NT2/D1 (cell line): ENCODE data around the gene SSU72.

ENCODE experiments used
- DNase-seq: peaks from one replicate; pipeline ENCODE4 v3.0.0-alpha.2; 2011; ENCODE audit warnings: low read depth, low spot score
- H3K27me3 ChIP-seq: 2 replicates; pipeline ENCODE4 v1.6.0; 2011; ENCODE audit warnings: mild to moderate bottlenecking; ENCODE audit not compliant: insufficient read length, insufficient read depth
- H3K36me3 ChIP-seq: 2 replicates; pipeline ENCODE4 v1.6.1; 2011; ENCODE audit warnings: mild to moderate bottlenecking, low read length, mixed read lengths; ENCODE audit not compliant: insufficient read depth, insufficient read length
- H3K4me1 ChIP-seq: 2 replicates; pipeline ENCODE4 v1.5.1; 2011; ENCODE audit not compliant: insufficient read depth, insufficient read length
- H3K4me3 ChIP-seq: 2 replicates; pipeline ENCODE4 v1.5.1; 2011; ENCODE audit warnings: low read depth; ENCODE audit not compliant: insufficient read length
- H3K9ac ChIP-seq: 2 replicates; pipeline ENCODE4 v1.6.0; 2011; ENCODE audit warnings: low read depth; ENCODE audit not compliant: insufficient read length
- H3K9me3 ChIP-seq: 2 replicates; pipeline ENCODE4 v1.5.1; 2011; ENCODE audit warnings: mild to moderate bottlenecking, low read length; ENCODE audit not compliant: insufficient read depth
- SUZ12 ChIP-seq: IDR thresholded peaks from 2 replicates; pipeline ENCODE4 v1.6.1; 2011; ENCODE audit not compliant: insufficient read length, insufficient read depth; ENCODE audit errors: extremely low read depth
- YY1 ChIP-seq: IDR thresholded peaks from 2 replicates; pipeline ENCODE4 v1.6.1; 2011; ENCODE audit not compliant: insufficient read length, insufficient read depth
- ZNF274 ChIP-seq: IDR thresholded peaks from 2 replicates; pipeline ENCODE4 v1.6.1; 2011; ENCODE audit warnings: mild to moderate bottlenecking, low read depth, low read length

SSU72 gene

GRCh38 chr1:1602304-1602967, 27.8 kb upstream of the SSU72 start:
- Histone ChIP-seq H3K9me3 (no peaks in the 10 kb centered on the region), H3K4me1 (peaks cover 24% of the 10 kb centered on the region), H3K4me3 (no peak overlapping the region), H3K36me3 (no peaks in the 10 kb centered on the region), H3K9ac (no peak overlapping the region), H3K27me3 (peaks cover 16% of the 10 kb centered on the region)
- DNase-seq: no peak
- TF ChIP-seq SUZ12 (no peak), ZNF274 (no peak), YY1 (no peak)

- Histone ChIP-seq H3K9me3 (no peaks in the 10 kb centered on the region), H3K27me3 (peaks cover 16% of the 10 kb centered on the region), H3K4me1 (peaks cover 26% of the 10 kb centered on the region), H3K9ac (no peak overlapping the region), H3K36me3 (no peaks in the 10 kb centered on the region), H3K4me3 (no peak overlapping the region)
- TF ChIP-seq ZNF274: no peak
- TF ChIP-seq SUZ12: no peak
- DNase-seq: no peak
Measured at GRCh38 chr1:1601564-1602303, 27.1 kb upstream of the SSU72 start.

- H3K9ac ChIP-seq: peak overlapping the region; percentile 61
- peak overlapping the region; percentile 2 for H3K4me3 ChIP-seq
- no peak for DNase-seq
Measured at GRCh38 chr1:1600861-1601563, 26.3 kb upstream of the SSU72 start.

GRCh38 chr1:1599935-1600860, 25.5 kb upstream of the SSU72 start, which contains the start of gene FNDC10:
Gene FNDC10, minus strand, starts transcription at chr1:1600135. Its CDS starts 120 bp downstream, at chr1:1600015.
- TF ChIP-seq YY1: no peak
- TF ChIP-seq SUZ12: no peak
- no peak for TF ChIP-seq ZNF274
- peaks cover 26% of the 10 kb centered on the region for H3K4me1 ChIP-seq
- H3K9ac ChIP-seq: peak within 1 kb of the TSS; percentile 79
- peaks cover 23% of the 10 kb centered on the region for H3K27me3 ChIP-seq
- no peak for DNase-seq
- no peaks in the 10 kb centered on the region for H3K9me3 ChIP-seq
- no peaks in the 10 kb centered on the region for H3K36me3 ChIP-seq
- peak within 1 kb of the TSS; percentile 45 for H3K4me3 ChIP-seq

More at GRCh38 chr1:1600861-1601563, 26.3 kb upstream of the SSU72 start:
- Histone ChIP-seq H3K4me1 (peaks cover 26% of the 10 kb centered on the region), H3K9me3 (no peaks in the 10 kb centered on the region), H3K27me3 (peaks cover 20% of the 10 kb centered on the region), H3K36me3 (no peaks in the 10 kb centered on the region)
- TF ChIP-seq SUZ12 (no peak), YY1 (no peak), ZNF274 (no peak)

DNA sequence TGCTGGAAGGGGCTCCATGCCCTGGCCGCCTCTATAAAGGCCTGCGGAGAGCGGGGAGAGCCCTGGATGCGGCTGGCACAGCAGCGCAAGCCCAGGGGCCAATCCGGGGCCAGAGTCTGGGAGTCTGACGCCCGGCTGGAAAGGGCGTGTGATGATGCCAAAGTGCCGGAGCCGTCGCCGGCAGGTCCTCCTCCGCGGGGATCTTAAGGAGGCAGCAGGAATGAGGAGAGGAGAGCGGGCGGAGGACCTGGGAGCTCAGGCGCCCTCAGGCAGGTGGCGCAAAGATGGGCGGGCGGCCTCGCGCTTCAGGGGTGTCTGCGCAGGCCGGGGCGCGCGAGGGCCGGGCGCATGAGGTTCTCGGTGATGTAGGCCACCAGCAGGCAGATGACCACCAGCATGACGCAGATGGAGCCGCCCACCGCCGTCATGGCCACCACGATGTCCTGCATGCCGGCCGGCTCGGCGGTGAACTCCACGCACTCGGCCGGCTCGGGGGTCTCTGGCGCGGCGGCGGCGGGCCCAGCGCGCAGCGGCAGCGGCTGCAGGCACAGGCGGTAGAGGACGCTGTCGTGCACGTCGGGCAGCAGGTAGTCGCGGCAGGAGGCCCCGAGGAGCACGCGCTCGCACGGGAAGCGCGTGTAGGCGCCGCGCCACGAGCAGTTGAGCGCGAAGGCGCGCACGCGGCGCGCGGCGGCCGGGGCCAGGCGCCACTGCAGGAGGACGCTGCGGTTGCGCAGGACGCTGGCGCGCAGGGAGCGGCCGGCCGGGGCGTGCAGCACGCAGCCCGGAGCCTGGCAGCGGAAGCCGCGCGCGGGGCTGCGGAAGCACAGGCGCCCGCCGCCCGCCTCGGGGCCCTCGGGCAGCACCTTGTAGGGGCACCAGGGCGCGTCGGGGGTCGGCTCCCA, 24.6 kb upstream of the SSU72 start:
- Histone ChIP-seq H3K9ac (peak overlapping the region; percentile 79), H3K9me3 (no peaks in the 10 kb centered on the region), H3K36me3 (no peaks in the 10 kb centered on the region), H3K27me3 (peaks cover 23% of the 10 kb centered on the region), H3K4me3 (peak overlapping the region; percentile 45), H3K4me1 (peaks cover 30% of the 10 kb centered on the region)
- no peak for DNase-seq
- TF ChIP-seq ZNF274 (no peak), SUZ12 (no peak), YY1 (no peak)

DNA sequence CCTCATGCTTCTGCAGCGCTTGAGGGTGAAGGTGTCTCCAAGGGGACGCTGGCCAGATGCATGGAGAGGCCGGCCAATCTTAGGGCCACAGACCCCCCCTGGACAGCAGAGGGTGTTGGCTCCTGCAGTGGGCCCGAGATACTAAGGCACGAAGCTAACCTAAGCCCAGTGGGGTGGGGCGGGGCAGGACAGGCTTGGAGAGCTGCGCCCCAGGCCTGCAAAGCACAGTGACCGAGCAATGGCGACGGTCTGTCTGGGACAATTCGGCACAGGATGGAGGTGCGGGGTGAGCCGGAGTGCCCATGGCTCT, 24.0 kb upstream of the SSU72 start:
- no peak overlapping the region for H3K4me3 ChIP-seq
- no peak for DNase-seq
- H3K4me1 ChIP-seq: peaks cover 33% of the 10 kb centered on the region
- H3K27me3 ChIP-seq: peaks cover 23% of the 10 kb centered on the region
- TF ChIP-seq SUZ12 (no peak), YY1 (no peak)
- H3K36me3 ChIP-seq: no peaks in the 10 kb centered on the region
- no peaks in the 10 kb centered on the region for H3K9me3 ChIP-seq
- peak overlapping the region; percentile 79 for H3K9ac ChIP-seq
